Measurements from ENCODE around the gene SLC30A2.

DNA sequence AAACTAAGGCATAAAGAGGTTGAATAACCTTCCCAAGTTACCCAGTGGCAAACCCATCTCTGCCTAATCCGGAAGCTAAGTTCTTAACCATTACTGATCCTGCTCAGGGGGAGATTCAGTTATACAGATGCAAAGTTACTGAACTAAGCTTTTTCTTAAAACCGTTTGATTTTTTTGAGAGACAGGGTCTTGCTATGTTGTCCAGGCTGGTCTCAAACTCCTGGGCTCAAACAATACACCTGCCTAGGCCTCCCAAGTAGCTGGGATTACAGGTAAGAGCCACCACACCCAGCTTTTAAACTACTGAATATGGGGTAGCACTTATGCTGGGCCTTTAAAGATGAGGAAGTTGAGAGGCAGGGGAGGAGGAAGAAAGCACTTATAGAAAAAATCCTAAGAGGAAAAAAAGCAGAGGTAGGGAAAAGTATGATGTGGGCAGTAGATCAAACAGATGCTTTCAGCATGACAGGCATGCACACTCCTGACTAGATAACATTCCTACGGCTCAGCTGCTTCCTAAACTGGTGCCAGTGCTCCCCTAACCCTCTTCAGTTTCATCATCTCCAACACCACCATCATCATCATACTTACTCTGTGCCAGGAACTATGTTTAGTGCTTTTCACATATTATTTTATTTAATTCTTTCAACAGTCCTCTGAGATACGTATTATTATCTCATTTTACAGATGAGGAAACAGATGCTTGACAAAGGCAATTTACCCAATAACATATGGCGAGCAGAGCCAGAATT lies 53.8 kb downstream of the SLC30A2 start:
- TF ChIP-seq, protein P1, sequence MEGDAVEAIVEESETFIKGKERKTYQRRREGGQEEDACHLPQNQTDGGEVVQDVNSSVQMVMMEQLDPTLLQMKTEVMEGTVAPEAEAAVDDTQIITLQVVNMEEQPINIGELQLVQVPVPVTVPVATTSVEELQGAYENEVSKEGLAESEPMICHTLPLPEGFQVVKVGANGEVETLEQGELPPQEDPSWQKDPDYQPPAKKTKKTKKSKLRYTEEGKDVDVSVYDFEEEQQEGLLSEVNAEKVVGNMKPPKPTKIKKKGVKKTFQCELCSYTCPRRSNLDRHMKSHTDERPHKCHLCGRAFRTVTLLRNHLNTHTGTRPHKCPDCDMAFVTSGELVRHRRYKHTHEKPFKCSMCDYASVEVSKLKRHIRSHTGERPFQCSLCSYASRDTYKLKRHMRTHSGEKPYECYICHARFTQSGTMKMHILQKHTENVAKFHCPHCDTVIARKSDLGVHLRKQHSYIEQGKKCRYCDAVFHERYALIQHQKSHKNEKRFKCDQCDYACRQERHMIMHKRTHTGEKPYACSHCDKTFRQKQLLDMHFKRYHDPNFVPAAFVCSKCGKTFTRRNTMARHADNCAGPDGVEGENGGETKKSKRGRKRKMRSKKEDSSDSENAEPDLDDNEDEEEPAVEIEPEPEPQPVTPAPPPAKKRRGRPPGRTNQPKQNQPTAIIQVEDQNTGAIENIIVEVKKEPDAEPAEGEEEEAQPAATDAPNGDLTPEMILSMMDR (IDR thresholded peaks at IDR 0.05): no peak
- TF ChIP-seq POLR2AphosphoS5 (IDR thresholded peaks at IDR 0.05): no peak
